ENCODE results near the gene ACSS3.

The ACSS3 gene

GRCh38 chr12:81261508-81262207 lies 183.8 kb downstream of the ACSS3 start:
- no peak for DNase-seq
- in situ Hi-C loops (cut with MboI; ENCODE audit: low pct_unique_long_range_greater_than_20kb, low sequenced_read_pairs), result no loop called here

- in situ Hi-C loops (cut with MboI; ENCODE audit: low pct_unique_long_range_greater_than_20kb, low sequenced_read_pairs), result no loop called here
- DNase-seq, result no peak
These were observed 185.2 kb downstream of the ACSS3 start for GRCh38 chr12:81263072-81263471.

- in situ Hi-C loops (cut with MboI; ENCODE audit: low pct_unique_long_range_greater_than_20kb, low sequenced_read_pairs), result no loop called here
These were observed 192.5 kb downstream of the ACSS3 start for GRCh38 chr12:81270385-81270784.

GRCh38 chr12:81274637-81275529 lies 197.0 kb downstream of the ACSS3 start:
- in situ Hi-C loops (cut with MboI; ENCODE audit: low pct_unique_long_range_greater_than_20kb, low sequenced_read_pairs), result no loop called here
- DNase-seq, result no peak

More at GRCh38 chr12:81270385-81270784, 192.5 kb downstream of the ACSS3 start:
- no peak for DNase-seq

GRCh38 chr12:81284137-81284536 lies 206.3 kb downstream of the ACSS3 start:
- in situ Hi-C loops (cut with MboI; ENCODE audit: low pct_unique_long_range_greater_than_20kb, low sequenced_read_pairs), result no loop called here
- DNase-seq, result no peak

- in situ Hi-C loops (cut with MboI; ENCODE audit: low pct_unique_long_range_greater_than_20kb, low sequenced_read_pairs), result no loop called here
- no peak for DNase-seq
These were observed 210.8 kb downstream of the ACSS3 start for GRCh38 chr12:81288651-81289050.

- DNase-seq, result no peak
- in situ Hi-C loops (cut with MboI; ENCODE audit: low pct_unique_long_range_greater_than_20kb, low sequenced_read_pairs), result no loop called here
These were observed 216.7 kb downstream of the ACSS3 start for GRCh38 chr12:81294325-81295190.

- in situ Hi-C loops (cut with MboI; ENCODE audit: low pct_unique_long_range_greater_than_20kb, low sequenced_read_pairs), result no loop called here
- no peak for DNase-seq
These were observed 217.4 kb downstream of the ACSS3 start for GRCh38 chr12:81295251-81295650.

GRCh38 chr12:81296556-81297305 lies 218.9 kb downstream of the ACSS3 start:
- DNase-seq, result no peak
- in situ Hi-C loops (cut with MboI; ENCODE audit: low pct_unique_long_range_greater_than_20kb, low sequenced_read_pairs), result no loop called here

- in situ Hi-C loops (cut with MboI; ENCODE audit: low pct_unique_long_range_greater_than_20kb, low sequenced_read_pairs), result no loop called here
- no peak for DNase-seq
These were observed 219.7 kb downstream of the ACSS3 start for GRCh38 chr12:81297601-81298000.

GRCh38 chr12:81300454-81300853 lies 222.6 kb downstream of the ACSS3 start:
- in situ Hi-C loops (cut with MboI; ENCODE audit: low pct_unique_long_range_greater_than_20kb, low sequenced_read_pairs), result no loop called here
- no peak for DNase-seq

GRCh38 chr12:81303935-81304334 lies 226.1 kb downstream of the ACSS3 start:
- in situ Hi-C loops (cut with MboI; ENCODE audit: low pct_unique_long_range_greater_than_20kb, low sequenced_read_pairs), result no loop called here
- DNase-seq, result no peak

Data from KBM-7 (cell line).